ENCODE measurements around the gene CEBPA.

GRCh38 chr19:33261511-33262189 lies 40.7 kb downstream of the CEBPA start:
- no peak for TF ChIP-seq CTCF (IDR thresholded peaks at IDR 0.05; ENCODE audit: borderline replicate concordance, extremely low read depth, low read length, poor library complexity, severe bottlenecking)
- no peak for TF ChIP-seq EZH2 (IDR thresholded peaks at IDR 0.05; ENCODE audit: borderline replicate concordance, low read depth, low read length, severe bottlenecking)
